K562 (cell line): Measurements from ENCODE around the gene SET. TPM values are rescaled to one million over a fixed set of nuclear protein-coding genes. Genes with fewer than 3 reads are reported as not detected.

ENCODE experiments used
- CAMTA2 ChIP-seq: fragments of 250-450 bp; sonication (Bioruptor Pico); conservative IDR thresholded peaks from 2 replicates; pipeline ENCODE4 v1.5.1; 2022
- CREB5 ChIP-seq: fragments of 250-450 bp; sonication (Bioruptor Pico); IDR thresholded peaks from 2 replicates; pipeline ENCODE4 v1.5.0; 2020; ENCODE audit warnings: mild to moderate bottlenecking
- JUN ChIP-seq, 2 experiments: sonication (generic) in 1 of 2; formaldehyde crosslinking in 1 of 2; IDR thresholded peaks; 2 replicates each; pipeline versions ENCODE4 v1.6.1 to v1.8.0; 2012 to 2022; ENCODE audit warnings: borderline replicate concordance in 2 of 2, mild to moderate bottlenecking in 2 of 2, improper control_type of control experiment in 1 of 2, low read depth in 1 of 2, low read length in 1 of 2, missing genetic modification reagents in 1 of 2
- KLF13 ChIP-seq: fragments of 450-650 bp; IDR thresholded peaks from 2 replicates; pipeline ENCODE4 v1.6.1; 2016; ENCODE audit warnings: missing genetic modification characterization, low read depth, mild to moderate bottlenecking, missing compliant biosample characterization, moderate library complexity, borderline replicate concordance
- KLF16 ChIP-seq: IDR thresholded peaks from 2 replicates; pipeline ENCODE4 v1.6.1; 2016; ENCODE audit warnings: antibody characterized with exemption
- MGA ChIP-seq: fragments of 450-650 bp; IDR thresholded peaks from 2 replicates; pipeline ENCODE4 v1.6.1; 2016; ENCODE audit warnings: mild to moderate bottlenecking, moderate library complexity
- MIER1 ChIP-seq: fragments of 450-650 bp; IDR thresholded peaks from 2 replicates; pipeline ENCODE4 v1.6.1; 2016; ENCODE audit warnings: antibody characterized with exemption, mild to moderate bottlenecking, low read depth
- NR4A1 ChIP-seq, 2 experiments: fragments of 250-450 bp in 1 of 2; fragments of 450-650 bp in 1 of 2; sonication (Bioruptor Pico) in 1 of 2; IDR thresholded peaks; 2 replicates each; pipeline versions ENCODE4 v1.4.0 to v1.6.1; 2016 to 2020; ENCODE audit warnings: mild to moderate bottlenecking in 2 of 2, missing compliant biosample characterization in 1 of 2, missing genetic modification characterization in 1 of 2, moderate library complexity in 1 of 2
- PHF20 ChIP-seq: fragments of 450-650 bp; IDR thresholded peaks from 2 replicates; pipeline ENCODE4 v1.6.1; 2018; ENCODE audit not compliant: partially characterized antibody
- VEZF1 ChIP-seq: fragments of 200-800 bp; sonication (Bioruptor generic); IDR thresholded peaks from 2 replicates; pipeline ENCODE4 v1.6.1; 2017; ENCODE audit warnings: missing genetic modification characterization, missing compliant biosample characterization
- ZFP36 ChIP-seq: fragments of 150-350 bp; IDR thresholded peaks from 2 replicates; pipeline ENCODE4 v1.6.1; 2018; ENCODE audit warnings: low read length, low read depth; ENCODE audit not compliant: partially characterized antibody
- polyA plus RNA-seq, 8 experiments: library from polyadenylated mRNA; depleted of rRNA in 4 of 8; stranded (reverse) in 5 of 8; unstranded in 3 of 8; fragments of >200 nt; fragmentation: Nextera tagmentation in 2 of 8; fragmentation: Illumina TruSeq in 1 of 8; extraction: Ambion mirVana in 2 of 8; extraction: Trizol in 1 of 8; gene quantifications; 2 replicates each; pipeline versions ENCODE4 v1.2.1 to v1.2.3, GENCODE V29; 2011 to 2014; ENCODE audit warnings: inconsistent platforms in 1 of 8, missing spikeins in 1 of 8
- total RNA-seq, 7 experiments: library from RNA; depleted of rRNA in 6 of 7; stranded (reverse); fragments of >200 nt in 6 of 7; fragmentation: Illumina TruSeq in 2 of 7; extraction: Trizol in 2 of 7; gene quantifications; 2 replicates each; pipeline versions ENCODE4 v1.2.1 to v1.2.3, GENCODE V29; 2011 to 2021; ENCODE audit warnings: low replicate concordance in 1 of 7

The SET gene
- total and polyA plus RNA-seq, 9 of the 15 experiments (the other 6 are each of a cell fraction or from before 2014, with no cell fraction given), result 404 to 1,447 (median 907) TPM

GRCh38 chr9:128723866-128724743 is 35.1 kb downstream of the SET start, which contains the start of gene ZDHHC12 (continued):
- TF ChIP-seq MGA, result no peak
- TF ChIP-seq MIER1, result peak; percentile 72; the same call in 1 of the 2 replicates
- peak; percentile 79 for TF ChIP-seq PHF20
- TF ChIP-seq CAMTA2 (CRISPR knock-in tag), result no peak
- TF ChIP-seq KLF13, result no peak; the same call in 1 of the 2 replicates
- TF ChIP-seq ZFP36, result no peak
- TF ChIP-seq JUN (IDR thresholded peaks at IDR 0.05; ENCODE audit: borderline replicate concordance, low read depth, low read length), result peak; percentile 18; the same call in 1 of the 2 replicates
- TF ChIP-seq JUN (CRISPR knock-in tag; IDR thresholded peaks at IDR 0.05; ENCODE audit: borderline replicate concordance), result no peak
- peak; percentile 92 for TF ChIP-seq VEZF1 (CRISPR knock-in tag)
- TF ChIP-seq KLF16, result peak; percentile 88
- TF ChIP-seq NR4A1 (CRISPR knock-in tag; IDR thresholded peaks at IDR 0.05), result no peak
- no peak for TF ChIP-seq NR4A1 (tag; IDR thresholded peaks at IDR 0.05)
- TF ChIP-seq CREB5, result no peak
